Measurements from ENCODE around the gene DNASE1L1. TPM values are rescaled to one million over a fixed set of nuclear protein-coding genes. Genes with fewer than 3 reads are reported as not detected.

Gene DNASE1L1
- total and polyA plus RNA-seq, 8 donors, result 12.5 to 48.7 (median 17.1) TPM

DNA sequence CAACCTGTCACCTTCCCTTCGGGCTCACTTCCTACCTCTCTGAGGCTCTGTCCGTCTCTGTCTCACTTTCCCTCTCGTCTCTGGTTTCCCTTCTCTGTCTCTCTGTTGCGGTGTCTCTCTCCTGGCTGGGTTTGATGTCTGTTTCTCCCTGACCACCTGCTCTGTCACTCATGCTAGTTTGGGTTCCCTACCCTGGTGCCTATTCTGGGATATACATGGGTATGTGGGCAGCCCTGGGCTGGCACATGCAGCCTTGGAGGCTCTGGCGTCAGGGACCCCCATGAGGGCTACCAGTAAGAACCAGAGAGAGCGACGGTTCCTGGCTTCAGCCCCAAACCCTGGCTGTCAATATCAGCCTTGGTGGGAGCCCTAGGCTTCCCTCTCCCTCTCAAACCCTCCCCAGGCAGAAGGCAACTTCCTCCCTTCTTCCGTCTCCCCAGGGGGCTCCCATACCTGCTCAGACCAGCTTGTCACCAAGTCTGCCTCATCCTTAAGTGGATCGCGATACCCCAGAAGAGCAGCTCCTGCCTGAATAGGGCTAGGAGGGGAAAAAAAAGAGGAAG, 314 bp downstream of the DNASE1L1 start:
- peaks cover 0 to 9% (median 2%) of the 10 kb centered on the region in 4 donors for H3K36me3 ChIP-seq
- peak overlapping the region; percentile 18 to 38 (median 36) for H3K4me3 ChIP-seq
- TF ChIP-seq, protein P1, sequence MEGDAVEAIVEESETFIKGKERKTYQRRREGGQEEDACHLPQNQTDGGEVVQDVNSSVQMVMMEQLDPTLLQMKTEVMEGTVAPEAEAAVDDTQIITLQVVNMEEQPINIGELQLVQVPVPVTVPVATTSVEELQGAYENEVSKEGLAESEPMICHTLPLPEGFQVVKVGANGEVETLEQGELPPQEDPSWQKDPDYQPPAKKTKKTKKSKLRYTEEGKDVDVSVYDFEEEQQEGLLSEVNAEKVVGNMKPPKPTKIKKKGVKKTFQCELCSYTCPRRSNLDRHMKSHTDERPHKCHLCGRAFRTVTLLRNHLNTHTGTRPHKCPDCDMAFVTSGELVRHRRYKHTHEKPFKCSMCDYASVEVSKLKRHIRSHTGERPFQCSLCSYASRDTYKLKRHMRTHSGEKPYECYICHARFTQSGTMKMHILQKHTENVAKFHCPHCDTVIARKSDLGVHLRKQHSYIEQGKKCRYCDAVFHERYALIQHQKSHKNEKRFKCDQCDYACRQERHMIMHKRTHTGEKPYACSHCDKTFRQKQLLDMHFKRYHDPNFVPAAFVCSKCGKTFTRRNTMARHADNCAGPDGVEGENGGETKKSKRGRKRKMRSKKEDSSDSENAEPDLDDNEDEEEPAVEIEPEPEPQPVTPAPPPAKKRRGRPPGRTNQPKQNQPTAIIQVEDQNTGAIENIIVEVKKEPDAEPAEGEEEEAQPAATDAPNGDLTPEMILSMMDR (IDR thresholded peaks at IDR 0.05), result no peak
- no peak for TF ChIP-seq POLR2A (IDR thresholded peaks at IDR 0.05)
- peaks cover 0 to 36% (median 12%) of the 10 kb centered on the region in 4 donors for H3K4me1 ChIP-seq
- 31 to 52% (median 42%) methylated on average over 7 to 10 of the region's 10 CpGs for WGBS, 5 donors
- no peak for DNase-seq
- no peaks in the 10 kb centered on the region for H3K9me3 ChIP-seq
- peaks cover 0 to 5% (median 0%) of the 10 kb centered on the region in 3 donors for H3K27me3 ChIP-seq
- H3K27ac ChIP-seq, result peak overlapping the region; percentile 63 to 96 (median 75)
- intact Hi-C loops (cut with DNase I; ENCODE audit: low total_unique reads), result no loop called here

DNA sequence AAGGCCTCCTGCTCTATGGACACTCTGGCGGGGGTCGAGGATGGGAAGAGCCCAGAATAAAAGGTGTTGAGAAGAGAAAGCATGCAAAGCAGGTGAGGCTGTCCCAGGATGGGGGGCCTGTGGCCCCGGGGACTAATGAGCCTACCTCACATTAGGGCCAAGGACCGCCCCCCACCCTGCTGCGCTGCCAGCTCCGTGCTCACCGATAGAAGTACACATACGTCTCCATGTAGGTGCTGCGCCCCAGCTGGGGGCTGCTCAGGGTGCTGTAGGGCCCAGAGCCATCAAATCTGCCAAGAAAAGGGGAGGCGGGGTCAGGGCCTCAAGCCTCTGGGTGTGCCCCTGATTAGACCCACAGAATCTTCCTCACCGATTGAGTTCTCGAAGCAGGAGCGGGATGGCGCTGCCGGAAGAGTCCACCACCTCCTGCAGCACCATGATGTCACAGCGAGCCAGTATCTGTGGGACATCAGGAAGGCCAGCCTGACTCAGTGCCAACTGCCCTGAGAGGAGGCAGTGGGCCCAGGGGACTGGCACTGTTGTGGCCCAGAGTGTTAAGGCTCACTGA, 4.3 kb downstream of the DNASE1L1 start:
- no peak for DNase-seq
- 87 to 97% (median 93%) methylated on average over 7 to 16 of the region's 16 CpGs for WGBS, 5 donors
- intact Hi-C loops (cut with DNase I; ENCODE audit: low total_unique reads), result no loop called here

DNA sequence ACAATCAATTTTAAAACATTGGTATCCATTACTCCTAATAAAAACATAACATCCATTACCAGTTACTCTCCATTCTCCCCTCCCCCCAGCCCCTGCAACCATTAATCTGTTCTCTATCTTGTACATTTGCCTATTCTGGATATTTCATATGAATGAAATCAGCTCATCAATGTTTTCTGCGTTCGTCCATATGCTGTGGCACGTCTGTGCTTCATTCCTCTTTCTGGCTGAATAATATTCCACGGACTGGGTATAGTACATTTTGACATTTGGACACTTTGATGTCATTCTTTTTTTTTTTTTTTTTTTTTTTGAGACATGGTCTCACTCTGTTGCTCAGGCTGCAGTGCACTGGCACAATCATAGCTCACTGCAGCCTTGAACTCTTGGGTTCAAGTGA, 5.2 kb downstream of the DNASE1L1 start:
- H3K4me3 ChIP-seq, result no peak overlapping the region
- H3K27ac ChIP-seq, result no peak overlapping the region
- H3K4me1 ChIP-seq, result peaks cover 9 to 37% (median 26%) of the 10 kb centered on the region in 4 donors
- DNase-seq, result no peak
- H3K27me3 ChIP-seq, result no peaks in the 10 kb centered on the region
- no peaks in the 10 kb centered on the region for H3K9me3 ChIP-seq
- no peak for TF ChIP-seq POLR2AphosphoS5 (IDR thresholded peaks at IDR 0.05)
- TF ChIP-seq, protein P1 (IDR thresholded peaks at IDR 0.05), result no peak
- no peak for TF ChIP-seq POLR2A (IDR thresholded peaks at IDR 0.05)
- no peak for TF ChIP-seq EP300 (IDR thresholded peaks at IDR 0.05)
- WGBS, 5 donors, result 83 to 95% (median 92%) methylated on average over 4 of the region's 4 CpGs
- peaks cover 17 to 36% (median 27%) of the 10 kb centered on the region in 4 donors for H3K36me3 ChIP-seq
- intact Hi-C loops (cut with DNase I; ENCODE audit: low total_unique reads), result no loop called here

More for the DNA sequence above, 4.3 kb downstream of the DNASE1L1 start:
- Histone ChIP-seq H3K4me1 (peaks cover 6 to 34% (median 22%) of the 10 kb centered on the region in 4 donors), H3K9me3 (no peaks in the 10 kb centered on the region), H3K4me3 (no peak overlapping the region), H3K36me3 (peaks cover 13 to 29% (median 20%) of the 10 kb centered on the region in 4 donors), H3K27me3 (no peaks in the 10 kb centered on the region), H3K27ac (no peak overlapping the region)
- TF ChIP-seq, protein P1 (IDR thresholded peaks at IDR 0.05), result no peak
- TF ChIP-seq EP300 (IDR thresholded peaks at IDR 0.05), result no peak
- TF ChIP-seq POLR2A (IDR thresholded peaks at IDR 0.05), result no peak
- no peak for TF ChIP-seq POLR2AphosphoS5 (IDR thresholded peaks at IDR 0.05)

DNA sequence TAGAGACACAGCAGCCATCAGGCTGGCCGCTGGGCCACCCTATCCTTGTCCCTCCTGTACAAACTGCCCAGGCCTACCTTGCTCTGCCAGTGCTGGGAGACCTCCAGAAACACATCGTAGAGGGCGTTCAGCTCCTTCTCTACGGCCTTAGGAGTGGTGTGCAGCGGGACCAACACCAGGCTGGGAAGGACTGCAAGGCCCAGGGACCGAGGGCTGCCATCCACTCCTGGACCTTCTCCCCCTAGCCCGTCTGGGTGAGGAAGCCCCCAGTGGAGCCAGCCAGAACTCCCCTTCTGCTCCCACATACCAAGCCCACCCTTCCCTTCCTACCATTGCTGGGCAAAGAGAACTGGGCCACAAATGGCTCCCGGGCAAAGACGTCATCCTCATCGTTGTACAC, 5.9 kb downstream of the DNASE1L1 start:
- peaks cover 0 to 6% (median 0%) of the 10 kb centered on the region in 4 donors for H3K9me3 ChIP-seq
- H3K36me3 ChIP-seq, result peaks cover 17 to 36% (median 27%) of the 10 kb centered on the region in 4 donors
- H3K4me3 ChIP-seq, result no peak overlapping the region
- H3K4me1 ChIP-seq, result peaks cover 9 to 31% (median 26%) of the 10 kb centered on the region in 4 donors
- no peak overlapping the region for H3K27ac ChIP-seq
- 80 to 100% (median 88%) methylated on average over 3 to 10 of the region's 10 CpGs for WGBS, 5 donors
- DNase-seq, result no peak
- TF ChIP-seq POLR2A (IDR thresholded peaks at IDR 0.05) (no peak), POLR2AphosphoS5 (IDR thresholded peaks at IDR 0.05) (no peak), EP300 (IDR thresholded peaks at IDR 0.05) (no peak)
- TF ChIP-seq, protein P1 (IDR thresholded peaks at IDR 0.05), result no peak
- no peaks in the 10 kb centered on the region for H3K27me3 ChIP-seq
- intact Hi-C loops (cut with DNase I; ENCODE audit: low total_unique reads), result no loop called here

All from stomach (tissue), 9 donors.